NCI-H2227 treated with DMSO at 0.1 percent for 48 hours (cell line): ENCODE measurements around the gene IL20RB.
"Not testable (repeated sequence)": the region's sequence is repeated elsewhere in the genome, so short reads cannot be mapped to it uniquely, and the experiment has no call there.

ENCODE experiments used
- DNase-seq: peaks from one replicate; lab custom pipeline; 2025; lab: John Stamatoyannopoulos, UW

Gene IL20RB

DNA sequence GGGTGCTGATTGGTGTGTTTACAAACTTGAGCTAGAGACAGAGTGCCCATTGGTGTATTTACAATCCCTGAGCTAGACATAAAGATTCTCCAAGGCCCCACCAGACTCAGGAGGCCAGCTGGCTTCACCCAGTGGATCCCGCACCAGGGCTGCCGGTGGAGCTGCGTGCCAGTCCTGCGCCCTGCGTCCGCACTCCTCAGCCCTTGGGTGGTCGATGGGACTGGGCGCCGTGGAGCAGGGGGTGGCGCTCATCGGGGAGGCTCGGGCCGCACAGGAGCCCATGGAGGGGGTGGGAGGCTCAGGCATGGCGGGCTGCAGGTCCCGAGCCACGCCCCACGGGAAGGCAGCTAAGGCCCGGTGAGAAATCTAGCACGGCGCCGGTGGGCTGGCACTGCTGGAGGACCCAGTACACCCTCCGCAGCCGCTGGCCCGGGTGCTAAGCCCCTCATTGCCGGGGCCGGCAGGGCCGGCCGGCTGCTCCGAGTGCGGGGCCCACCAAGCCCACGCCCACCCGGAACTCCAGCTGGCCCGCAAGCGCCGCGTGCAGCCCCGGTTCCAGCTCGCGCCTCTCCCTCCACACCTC is 29.7 kb downstream of the IL20RB start:
- not testable (repeated sequence) for DNase-seq

DNA sequence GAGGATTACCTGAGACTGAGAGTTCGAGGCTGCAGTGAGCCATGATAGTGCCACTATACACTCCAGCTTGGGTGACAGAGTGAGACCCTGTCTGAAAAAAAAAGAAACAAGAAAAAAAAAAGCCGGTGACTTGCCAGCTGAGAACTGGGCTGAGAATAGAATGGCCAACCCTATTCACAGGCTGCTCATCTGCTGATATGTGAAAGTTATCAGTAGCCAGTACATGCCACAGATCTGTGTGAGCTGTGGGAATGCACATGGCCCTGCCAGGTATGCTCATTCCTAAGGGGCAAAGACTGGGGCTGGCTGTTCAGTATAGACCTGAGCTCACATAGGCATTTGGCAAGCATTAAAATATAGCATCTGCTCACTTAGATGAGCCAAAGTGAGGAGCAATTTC is 30.9 kb downstream of the IL20RB start:
- no peak for DNase-seq

DNA sequence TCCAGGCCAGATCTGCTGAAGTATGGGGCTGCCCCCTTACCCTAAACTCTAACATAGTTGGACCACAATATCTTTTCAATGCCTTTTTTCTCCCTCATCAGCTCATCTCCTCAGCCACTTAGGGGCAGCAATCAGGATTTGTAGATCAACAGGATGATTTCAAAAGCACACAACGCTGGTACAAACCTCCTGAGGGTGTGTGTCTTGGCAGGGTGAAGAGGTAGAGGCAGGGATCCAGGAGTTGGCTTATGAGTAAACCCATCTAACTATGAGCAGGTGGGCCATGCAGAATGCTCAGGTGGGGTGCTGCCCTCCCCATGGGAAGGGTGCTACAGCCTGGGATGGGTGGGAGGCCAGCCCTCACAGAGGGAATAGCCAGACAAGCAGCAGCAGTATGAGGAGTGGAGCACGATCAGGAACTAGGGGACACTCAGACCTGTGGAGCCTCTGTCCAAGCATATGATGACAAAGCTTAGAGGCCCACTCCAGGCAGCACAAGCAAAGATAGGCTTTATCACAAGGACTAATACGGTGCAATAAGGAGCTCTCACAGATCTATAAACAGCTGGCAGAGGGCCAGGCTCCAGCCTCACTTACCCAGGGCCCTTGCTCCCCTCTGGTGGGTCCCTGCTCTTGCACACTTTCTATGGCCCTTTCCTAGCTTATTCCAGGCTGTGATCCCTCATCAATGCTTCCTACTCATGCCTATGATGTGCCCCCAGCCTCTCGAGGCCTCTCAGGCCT is 32.2 kb downstream of the IL20RB start:
- no peak for DNase-seq

DNA sequence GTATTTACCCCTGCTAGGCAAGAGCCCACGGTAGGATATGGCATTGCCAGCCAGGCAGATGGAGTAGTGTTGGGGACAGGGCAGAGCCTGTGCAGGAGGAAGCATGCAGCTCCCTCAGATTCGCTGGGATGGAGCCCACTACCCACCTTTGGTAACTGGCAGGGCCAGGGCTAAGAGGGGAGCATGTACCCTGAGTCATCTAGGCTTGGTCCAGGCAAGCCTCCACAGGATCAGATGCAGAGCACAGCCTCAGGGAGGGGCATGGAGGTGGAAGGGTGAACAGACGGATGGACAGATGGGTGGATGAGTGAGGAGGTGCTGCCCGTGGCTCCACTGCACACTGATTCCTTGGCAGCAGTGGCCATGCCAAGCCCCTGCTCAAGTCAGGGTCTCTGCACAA is 33.0 kb downstream of the IL20RB start:
- no peak for DNase-seq

DNA sequence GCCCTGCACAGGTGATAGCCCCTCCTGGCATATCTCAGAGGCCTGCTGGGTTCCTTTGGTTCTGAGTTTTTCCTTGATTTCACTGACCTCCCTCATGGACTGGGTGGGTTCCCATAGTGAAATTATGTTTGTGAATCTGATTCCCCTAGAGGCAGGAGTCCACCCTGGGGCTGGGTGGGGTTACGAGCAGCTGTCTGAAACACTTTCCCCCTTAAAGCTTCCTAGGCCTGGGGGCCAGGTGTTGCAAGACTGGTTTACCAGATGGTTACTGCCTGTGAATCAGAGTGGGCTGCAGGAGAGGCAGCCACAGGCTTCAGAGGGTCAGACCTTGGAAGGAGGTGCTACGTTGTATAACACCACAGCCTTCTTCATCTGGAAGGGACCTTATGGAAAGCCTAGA is 34.3 kb downstream of the IL20RB start:
- DNase-seq: no peak

DNA sequence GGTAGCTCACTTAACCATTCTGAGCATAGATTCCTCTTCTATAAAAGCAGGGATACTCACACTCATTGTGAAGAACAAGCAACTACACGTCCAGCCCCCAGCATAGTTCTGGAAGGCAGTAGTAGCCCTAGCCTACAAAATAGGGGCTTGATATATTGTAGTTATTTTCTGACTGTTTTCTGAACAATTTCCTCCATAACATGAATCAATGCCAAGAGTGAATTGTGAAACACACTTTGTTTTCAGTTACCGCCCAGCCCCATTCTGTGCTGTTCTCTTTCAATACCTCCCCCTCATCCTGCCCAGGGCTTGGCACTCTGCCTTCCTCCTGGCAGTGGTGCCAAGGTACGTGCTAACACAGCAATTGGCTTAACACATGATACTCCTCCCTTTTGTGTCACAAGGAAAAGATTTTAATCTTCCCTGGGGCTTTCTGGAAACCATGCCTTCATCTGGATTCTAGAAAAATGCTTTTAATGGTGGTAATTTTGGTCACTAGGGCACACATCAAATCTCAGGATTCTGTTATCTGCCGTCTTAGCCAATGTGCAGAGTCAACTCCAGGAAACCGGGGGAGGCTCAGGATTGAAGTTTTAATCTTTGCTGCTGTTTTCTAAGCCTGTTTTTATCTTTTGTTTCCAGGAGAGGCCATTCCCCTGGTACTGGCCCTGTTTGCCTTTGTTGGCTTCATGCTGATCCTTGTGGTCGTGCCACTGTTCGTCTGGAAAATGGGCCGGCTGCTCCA is 37.2 kb downstream of the IL20RB start:
- no peak for DNase-seq

DNA sequence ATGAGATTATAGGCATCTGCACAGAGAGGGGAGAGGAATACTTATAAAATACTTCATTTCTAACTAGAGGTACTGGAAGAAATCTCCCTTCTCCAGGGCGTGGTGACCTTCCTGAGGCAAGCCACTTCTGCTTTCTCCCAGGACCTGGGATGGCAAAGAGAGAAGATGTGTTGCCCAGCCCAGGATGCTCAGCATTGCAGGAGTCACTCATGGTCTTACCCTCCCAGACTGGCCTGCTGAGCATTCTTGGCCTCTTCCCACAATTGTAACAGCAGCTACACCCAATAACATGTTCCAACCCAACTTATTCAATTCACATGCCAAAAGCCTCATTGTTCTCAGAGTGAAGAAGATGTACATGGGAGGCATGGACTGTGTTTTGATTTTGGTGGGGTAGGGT is 37.9 kb downstream of the IL20RB start:
- no peak for DNase-seq

DNA sequence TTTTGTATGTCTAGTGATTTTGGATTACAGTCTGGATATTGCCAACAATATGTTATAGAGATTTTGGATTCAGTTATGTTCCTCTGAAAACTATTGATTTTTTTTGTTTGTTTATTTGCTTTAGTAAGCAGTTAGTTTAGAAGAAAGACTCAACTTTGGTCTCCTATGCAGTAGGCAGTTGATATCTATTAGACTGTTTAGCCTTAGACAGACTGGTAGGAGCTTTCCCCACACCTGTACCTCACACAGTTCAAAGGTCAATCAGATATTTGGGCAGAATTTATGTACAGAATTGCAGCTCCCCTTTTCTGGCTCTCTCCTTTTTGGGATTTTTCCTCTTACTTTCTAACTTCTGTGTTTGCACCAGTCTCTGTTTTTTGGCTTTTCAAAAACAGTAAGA is 42.3 kb downstream of the IL20RB start:
- no peak for DNase-seq

DNA sequence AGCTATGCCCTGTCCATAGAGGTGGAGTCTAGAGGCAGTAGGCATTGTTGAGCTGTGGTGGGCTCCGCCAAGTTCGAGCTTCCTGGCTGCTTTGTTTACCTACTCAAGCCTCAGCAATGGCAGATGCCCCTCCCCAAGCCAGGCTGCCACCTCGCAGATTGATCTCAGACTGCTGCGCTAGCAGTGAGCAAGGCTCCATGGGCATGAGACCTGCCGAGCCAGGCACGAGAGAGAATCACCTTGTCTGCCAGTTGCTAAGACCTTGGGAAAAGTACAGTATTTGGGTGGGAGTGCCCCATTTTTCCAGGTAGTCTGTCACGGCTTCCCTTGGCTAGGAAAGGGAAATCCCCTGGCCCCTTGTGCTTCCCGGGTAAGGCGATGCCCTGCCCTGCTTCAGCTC is 49.6 kb downstream of the IL20RB start:
- DNase-seq: not testable (repeated sequence)

DNA sequence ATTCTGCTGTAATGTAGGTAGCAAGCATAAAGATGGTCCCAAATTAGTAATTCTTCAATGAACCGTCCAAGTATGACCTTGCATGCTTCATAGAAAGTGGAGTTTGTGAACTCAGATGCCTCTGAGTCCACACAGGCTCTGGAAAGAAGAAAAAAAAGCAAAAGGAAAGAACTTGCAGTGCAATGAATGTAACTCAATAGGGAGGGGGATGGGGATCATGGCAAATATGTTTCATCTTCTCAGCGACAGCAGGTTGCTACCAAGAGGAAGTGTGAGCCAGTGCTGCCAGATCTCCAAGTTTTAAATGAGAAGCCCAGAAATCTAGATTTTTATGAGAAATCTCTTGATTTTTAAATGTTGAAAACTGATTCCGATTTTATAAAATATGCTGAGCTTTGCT is 50.3 kb downstream of the IL20RB start:
- DNase-seq: no peak

DNA sequence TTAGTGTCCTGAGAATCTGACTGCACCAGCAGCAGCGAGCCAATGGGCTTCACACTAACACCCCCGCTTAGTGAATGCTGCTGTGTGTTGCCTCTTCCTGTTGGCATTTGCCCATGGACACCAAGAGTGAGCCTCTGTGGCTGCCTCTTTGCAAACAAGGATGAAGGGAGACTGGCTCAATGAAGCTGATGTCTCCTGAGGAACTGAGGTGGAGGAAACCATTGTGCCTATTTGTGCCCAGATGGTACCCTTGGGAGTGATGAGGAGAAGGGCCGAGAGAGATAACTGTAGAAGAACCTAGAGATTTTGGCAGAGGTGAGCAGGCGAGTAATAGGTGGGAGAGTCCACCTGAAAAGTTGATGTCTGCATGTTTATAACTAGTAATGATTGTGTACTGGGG is 51.2 kb downstream of the IL20RB start:
- DNase-seq: no peak

DNA sequence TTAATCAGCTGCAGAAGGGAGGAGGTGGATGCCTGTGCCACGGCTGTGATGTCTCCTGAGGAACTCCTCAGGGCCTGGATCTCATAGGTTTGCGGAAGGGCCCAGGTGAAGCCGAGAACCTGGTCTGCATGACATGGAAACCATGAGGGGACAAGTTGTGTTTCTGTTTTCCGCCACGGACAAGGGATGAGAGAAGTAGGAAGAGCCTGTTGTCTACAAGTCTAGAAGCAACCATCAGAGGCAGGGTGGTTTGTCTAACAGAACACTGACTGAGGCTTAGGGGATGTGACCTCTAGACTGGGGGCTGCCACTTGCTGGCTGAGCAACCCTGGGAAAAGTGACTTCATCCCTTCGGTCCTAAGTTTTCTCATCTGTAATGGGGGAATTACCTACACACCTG is 52.4 kb downstream of the IL20RB start:
- no peak for DNase-seq

DNA sequence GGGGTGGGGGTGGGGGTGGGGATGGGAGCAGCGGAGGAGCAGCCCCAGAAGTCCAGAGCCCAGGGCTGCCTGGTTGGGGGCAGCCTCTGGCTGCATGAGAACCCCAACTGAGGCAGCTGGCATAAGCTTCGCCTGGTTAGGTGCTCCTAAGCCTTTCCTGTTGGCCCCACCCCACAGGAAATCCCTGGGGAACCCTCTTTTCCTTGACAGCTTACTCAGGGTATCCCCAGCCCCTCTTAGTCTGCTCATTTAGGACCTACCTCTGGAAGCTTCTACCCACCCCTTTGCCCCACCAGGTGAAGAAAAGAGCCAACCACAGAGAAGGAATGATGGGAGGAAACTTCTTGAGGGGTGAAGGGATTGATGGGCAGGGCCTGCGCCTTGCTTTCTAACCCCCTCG is 53.4 kb downstream of the IL20RB start:
- no peak for DNase-seq

DNA sequence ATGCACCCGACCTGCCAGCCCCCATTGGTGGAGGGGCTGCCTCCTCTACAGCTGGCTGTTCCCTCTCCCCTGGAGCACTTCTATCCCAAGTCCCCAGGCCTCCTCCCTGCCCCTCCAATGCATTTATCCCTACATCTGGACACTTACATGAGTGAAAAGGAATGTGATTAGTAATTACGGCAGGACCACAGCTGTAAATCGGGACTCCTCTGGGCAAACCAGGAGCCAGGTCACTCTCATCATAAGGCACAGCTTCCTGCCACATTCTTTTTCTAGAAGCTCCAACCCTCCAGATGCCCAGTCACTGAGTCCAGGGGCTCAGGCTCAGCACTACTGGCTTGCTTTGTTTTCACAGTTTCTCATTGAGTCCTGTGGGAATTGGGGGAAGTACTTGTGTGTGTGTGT is 54.3 kb downstream of the IL20RB start:
- DNase-seq: no peak

DNA sequence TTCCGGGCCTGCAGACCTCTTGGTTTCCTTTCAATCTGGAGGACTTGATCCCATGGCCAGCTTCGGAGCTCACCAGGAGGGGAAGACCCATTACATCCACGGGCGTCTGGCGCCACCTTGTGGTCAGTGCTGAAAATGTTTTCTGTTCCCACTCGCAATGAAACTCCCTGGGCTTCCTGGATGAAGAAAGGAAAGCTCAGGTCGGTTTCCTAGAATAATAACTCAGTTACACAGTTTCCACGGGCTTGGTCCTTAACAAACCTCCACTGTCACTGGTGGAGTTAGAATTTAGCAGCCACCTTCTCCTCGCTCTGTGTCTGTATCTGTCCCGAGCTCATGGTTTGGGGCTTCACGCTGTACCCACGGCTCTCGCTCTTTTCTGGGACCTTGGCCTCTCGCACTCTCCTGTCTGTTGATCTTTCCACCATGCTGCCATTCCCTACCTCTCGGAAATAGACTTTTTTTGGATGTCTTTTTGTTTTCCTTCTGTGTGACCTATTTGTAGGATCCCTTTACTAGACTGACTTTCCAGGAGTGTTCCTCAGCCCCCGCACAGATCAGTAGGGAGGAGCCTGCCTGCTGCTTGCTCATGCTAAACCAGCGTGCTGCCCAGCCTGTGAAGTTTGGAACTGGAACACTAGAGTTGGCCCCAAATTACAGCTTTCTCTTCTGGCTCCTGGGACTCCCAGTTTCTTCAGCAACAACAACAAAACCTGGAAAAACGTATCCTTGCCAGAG is 56.3 kb downstream of the IL20RB start:
- peak; percentile 70 for DNase-seq

DNA sequence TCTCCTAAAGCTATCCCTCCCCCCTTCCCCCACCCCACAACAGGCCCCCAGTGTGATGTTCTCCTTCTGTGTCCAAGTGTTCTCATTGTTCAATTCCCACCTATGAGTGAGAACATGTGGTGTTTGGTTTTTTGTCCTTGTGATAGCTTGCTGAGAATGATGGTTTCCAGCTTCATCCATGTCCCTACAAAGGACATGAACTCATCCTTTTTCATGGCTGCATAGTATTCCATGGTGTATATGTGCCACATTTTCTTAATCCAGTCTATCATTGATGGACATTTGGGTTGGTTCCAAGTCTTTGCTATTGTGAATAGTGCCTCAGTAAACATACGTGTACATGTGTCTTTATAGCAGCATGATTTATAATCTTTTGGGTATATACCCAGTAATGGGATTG is 59.5 kb downstream of the IL20RB start:
- not testable (repeated sequence) for DNase-seq

DNA sequence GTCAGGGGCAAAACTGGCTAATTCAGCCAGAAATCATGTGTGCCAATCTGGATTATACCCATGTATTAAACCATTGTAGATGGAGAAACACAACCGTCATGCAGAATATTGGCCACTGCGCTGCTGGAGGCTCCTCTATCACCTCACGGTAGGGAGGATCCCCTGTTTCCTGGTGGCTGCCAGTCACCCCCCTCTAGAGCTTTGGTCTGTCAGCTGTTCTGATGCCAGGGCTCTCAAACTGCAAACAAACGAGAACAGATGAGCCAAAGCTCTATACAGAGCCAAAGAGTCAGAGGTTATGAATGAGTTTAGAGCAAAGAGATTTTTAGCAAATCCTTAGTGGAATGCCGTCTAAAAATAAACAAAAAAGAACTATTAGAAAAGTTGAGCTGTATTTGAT is 62.5 kb downstream of the IL20RB start:
- DNase-seq: no peak

DNA sequence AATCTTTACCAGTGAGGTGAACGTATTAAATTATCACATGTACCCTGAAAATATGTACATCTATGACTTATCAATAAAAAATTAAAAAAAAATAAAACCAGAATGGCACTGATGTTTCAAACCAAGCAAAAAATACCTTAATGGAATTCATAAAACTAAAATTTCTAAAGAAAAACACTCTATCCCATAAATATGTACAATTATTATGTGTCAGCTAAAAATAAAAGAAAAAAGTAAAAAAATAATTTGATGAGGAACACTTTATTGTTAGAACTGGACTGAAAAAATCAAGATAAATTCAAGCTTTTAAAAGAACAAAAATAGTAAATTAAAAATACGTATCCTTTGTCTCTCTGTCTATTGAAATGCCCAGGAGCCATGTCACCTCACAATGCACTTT is 63.1 kb downstream of the IL20RB start:
- DNase-seq: no peak

DNA sequence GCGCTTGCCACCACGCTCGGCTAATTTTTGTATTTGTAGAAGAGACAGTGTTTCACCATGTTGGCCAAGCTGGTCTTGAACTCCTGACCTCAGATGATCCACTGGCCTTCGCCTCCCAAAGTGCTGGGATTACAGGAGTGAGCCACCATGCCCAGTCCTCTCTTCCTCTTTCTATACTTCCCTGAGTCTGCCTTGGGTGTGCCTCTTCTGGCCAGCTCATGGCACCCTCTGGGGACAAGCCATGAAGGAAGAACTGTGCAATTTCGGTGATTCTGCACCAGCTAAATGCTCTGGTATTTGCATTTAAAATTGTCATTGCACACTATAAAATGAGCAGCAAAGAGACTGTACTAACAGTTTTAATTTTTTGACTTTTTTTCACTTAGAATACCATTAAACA is 66.6 kb downstream of the IL20RB start:
- DNase-seq: no peak

DNA sequence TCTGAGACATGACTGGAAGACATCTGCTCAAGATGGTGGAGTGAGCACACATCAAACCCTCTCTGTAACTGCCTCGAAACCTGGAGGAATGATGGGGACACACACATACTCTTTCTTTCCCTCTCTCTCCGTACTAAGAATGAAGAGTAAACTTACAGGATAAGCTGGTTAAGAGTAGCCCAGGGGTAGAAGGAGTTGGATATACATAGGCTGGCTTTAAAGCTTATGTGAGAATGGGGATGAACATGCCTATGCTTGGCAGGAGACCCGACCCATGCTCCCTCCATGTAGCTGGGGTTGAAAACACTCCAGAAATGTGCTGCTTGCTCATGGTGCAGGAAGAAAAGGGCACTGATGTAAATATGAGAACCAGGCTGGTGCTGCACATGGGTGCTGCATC is 68.9 kb downstream of the IL20RB start:
- DNase-seq: no peak

DNA sequence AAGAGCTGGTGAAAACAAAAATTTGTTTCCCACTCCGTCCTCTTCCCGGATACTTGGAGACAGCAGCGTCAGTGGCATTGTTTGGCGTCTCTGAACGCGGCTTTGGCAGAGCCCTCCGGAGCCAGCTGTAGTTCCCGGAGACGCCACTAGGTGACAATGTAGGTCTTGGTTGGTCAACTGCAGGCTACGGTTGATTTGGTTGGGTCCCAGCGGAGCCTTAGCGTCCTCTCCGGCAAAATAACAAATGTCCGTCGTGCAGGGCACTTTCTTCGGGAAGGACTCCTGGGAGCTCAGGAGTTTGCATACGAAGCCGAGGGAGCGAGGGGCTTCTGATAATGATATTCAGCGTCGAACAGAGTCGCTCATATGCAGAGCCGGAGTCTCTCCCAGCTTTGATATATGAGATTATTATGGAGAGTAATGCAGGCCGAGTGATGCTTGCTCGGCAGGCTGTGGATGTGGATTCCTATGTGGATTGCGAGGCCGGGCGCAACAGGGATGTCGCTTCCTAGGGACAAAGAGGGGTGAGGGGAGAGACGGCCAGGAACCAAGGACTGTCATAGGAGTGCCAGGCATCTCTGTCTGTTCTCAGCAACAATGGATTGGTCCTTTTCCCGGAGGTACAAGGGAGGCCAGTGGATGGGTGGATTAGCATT is 74.8 kb downstream of the IL20RB start:
- peak; percentile 71 for DNase-seq

DNA sequence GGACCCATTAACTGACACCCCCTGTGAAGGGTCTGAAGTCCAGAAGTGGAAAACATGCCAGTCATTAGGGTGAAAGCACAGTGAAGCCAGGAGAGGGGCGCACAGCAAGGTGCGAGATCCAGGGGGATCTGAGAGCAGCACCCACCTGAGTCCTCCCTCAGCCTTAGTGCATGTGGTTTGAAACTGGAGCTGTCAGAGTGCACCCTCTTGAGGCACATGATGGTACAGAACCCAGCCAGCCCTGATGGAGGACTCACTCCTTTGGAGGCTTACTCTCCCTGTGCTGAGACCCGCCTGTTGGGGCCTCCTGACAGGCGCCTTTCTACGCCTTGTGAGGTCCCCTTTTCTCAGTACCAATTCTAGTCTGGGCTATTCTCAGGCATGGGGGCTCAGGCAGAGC is 77.8 kb downstream of the IL20RB start:
- DNase-seq: no peak
